Stimulated activated CD4-positive, alpha-beta T cell treated with anti-CD3 and anti-CD28 coated beads, Interleukin-15, amount 100 ng/mL, for 48 hours (primary cell): Measurements from ENCODE around the gene NRG2.

Source experiments
- DNase-seq, 2 donors: peaks; one replicate each; pipeline ENCODE4 v3.0.0-alpha.2; 2020; ENCODE audit warnings: low read depth in 2 of 2

The NRG2 gene

DNA sequence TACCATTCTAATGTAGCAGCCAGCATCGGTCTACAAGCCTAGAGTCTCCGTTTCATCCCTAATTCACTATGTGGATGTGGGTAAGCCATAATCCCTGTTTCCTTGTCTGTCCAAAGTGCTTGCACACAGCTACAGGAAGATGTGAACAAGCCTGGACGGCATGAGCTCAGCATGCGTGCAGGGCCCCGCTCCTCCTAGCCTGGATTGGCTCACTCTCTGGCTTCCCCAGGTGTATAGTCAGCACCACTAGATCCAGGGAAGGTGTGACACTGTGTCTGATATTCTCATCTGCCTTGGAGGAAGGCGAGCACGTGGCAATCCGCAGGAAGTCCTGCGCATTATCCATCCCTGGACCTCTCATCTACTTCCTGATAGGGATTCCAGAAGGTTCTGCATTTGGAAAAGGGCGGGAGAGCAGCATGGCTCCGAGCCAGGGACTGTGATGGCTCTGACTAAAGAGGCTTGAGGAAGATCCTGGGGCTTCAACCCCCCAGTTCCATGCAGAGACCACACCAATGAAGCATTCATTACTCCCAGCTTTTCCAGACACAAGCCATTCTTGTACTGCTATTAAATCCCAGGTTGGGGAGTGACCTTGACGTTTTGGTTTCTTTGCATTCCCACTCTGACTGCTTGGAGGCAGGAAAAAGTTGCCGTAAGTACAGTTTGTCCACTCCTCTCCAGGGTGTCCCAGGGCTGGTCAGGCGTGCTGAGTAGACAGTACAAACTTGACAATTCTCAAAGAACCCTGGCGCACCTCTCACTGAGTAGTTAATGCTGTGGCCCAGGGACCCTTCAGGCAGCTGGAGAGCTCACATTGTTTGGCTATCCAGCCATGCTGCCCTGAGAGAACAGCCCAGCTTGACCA is 181.8 kb downstream of the NRG2 start:
- no peak for DNase-seq

DNA sequence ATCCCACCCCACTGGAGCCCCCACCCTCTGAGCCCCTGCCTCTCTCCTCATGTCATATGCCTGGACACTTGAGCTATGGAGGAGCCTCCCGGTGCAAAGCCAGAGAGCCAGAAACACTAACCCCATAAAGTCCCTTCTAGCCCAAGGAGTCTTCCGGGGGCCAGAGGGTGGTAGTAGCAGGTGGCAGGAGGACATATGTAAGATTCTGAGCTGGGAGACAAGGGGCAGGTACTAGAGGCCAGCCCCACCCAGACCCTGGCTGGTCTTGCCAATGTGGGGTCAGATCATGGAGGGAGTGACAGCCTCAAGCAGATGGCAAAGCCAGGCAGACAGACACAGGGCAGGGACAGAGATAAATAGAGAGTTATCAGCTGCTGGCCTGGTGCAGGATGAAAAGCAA is 184.1 kb downstream of the NRG2 start:
- no peak for DNase-seq

DNA sequence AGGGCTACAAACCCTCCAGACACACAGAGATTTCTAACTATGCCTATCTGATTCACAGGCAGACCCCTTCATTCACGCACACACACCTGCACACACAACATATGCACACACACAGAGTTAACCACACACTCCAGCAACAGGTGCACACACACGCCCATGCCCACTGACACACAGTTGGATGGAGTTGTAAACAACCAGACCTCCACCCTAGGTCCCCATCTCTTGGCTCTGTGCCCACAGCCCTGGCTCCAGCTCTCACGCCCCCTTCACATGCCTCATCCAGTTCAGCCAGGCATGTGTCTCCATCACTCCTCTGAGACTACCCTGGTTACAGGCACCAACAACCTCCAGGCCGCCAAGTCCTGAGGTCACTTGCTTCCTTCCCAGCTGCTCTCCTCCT is 186.4 kb downstream of the NRG2 start:
- no peak for DNase-seq

- no peak for DNase-seq
Observed at GRCh38 chr5:139855946-139856540, 187.1 kb downstream of the NRG2 start.

DNA sequence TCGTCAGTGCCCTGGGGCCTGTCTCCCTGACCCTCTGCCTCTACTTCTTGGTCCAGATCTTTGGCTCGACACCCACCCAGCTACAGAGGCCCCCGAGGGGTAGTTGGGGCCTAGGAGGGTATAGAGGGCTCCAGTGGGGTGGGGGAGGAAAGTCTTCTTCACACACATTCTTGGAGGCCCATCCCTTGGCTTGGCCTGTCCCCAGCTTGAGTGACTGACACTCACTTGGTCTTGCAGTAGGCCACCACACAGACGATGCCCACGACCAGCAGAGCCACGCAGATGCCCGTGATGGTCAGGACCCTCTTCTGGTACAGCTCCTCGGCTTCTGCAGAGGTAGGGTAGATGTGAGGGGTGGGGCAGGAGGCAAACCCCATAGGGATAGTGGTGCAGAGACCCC is 187.6 kb downstream of the NRG2 start:
- DNase-seq = no peak

DNA sequence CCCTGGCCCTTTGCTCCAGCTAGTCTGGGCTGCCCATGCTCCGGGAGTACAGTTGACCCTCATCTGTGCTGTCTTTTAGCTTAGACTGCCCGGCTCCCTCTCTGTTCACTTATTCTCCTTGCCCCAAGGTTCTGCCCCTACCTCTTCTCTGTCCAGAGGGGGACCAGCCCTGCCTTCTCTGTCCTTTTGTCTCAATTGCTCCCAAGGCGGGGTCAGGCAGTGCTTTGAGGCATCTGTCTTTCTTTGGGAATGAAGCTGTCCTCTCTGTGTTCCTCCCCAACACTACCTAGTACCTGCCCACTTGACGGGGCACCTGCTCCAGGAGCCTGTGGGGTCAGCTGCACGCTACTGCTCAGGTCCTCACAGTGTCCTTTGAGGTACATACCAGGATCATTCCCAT is 188.1 kb downstream of the NRG2 start:
- DNase-seq = no peak

- DNase-seq = no peak
Observed at GRCh38 chr5:139854029-139854605, 189.0 kb downstream of the NRG2 start.

DNA sequence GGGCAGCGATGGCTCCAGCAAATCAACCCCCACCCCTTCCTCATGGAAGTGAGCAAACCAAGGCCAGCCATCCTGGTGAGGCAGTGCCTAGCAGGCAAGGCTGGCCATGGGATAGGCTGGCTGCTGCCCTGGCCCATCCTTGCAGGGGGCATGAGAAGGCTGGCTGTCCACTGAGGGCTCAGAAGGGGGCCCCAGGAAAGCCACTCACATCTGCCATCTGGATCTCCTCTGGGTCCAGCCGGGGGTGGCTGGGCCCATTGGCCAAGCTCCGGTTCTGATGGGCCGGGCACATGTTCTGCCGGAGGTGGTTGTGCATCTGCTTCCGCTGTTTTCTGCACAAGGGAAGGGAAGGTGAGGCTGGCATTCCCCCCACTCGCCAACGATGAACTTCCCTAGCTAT is 190.4 kb downstream of the NRG2 start:
- DNase-seq = no peak

- DNase-seq = no peak
Observed at GRCh38 chr5:139851558-139851957, 191.5 kb downstream of the NRG2 start.

DNA sequence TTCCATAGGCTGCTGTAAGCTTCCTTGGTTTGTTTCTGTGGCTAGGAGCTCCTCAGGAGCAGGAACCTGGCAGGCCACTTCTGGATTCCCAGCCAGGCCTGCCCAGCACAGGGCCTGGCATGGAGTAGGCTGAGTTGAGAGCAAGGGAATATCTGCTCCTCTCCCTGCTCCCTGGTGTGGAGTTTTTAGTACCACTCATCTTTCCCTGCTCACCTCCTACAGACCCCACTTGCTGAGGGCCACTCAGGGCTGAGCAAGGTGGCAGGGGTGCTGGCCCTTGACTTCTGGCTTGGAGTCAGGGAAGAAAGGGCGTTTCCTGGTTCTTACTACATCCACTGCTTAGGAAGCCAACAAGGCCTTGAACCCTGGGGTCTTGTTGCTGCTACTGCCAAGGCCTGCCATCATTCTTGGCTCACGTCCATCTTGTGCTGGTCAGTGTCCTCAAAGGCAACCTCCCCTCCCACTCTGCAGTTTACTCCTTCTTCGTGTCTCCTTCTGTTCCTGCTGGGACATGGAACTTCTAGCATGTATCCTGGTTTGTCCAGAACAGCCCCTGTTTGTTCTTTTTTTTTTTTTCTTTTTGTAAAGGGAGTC is 192.6 kb downstream of the NRG2 start:
- no peak for DNase-seq

DNA sequence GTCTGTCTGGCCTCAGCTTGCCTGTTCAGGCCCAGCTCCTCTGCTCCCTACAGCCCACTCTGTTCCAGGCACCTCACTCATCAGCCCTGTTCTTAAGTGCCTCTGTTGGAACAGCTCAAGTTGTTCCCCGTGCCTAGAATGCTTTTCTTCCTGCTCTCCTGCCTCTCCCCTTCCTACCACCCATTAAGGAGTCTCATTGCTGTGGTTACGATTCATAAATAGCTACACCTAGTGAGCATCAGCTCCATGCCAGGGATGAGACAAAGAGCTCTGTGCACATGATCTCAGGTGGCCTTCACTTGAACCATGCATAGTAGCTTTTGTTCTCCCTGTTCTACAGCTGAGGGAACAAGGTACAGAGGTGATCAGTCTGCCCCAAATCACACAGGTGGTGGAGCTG is 193.2 kb downstream of the NRG2 start:
- DNase-seq = no peak

- DNase-seq = no peak
Observed at GRCh38 chr5:139849501-139849900, 193.6 kb downstream of the NRG2 start.

DNA sequence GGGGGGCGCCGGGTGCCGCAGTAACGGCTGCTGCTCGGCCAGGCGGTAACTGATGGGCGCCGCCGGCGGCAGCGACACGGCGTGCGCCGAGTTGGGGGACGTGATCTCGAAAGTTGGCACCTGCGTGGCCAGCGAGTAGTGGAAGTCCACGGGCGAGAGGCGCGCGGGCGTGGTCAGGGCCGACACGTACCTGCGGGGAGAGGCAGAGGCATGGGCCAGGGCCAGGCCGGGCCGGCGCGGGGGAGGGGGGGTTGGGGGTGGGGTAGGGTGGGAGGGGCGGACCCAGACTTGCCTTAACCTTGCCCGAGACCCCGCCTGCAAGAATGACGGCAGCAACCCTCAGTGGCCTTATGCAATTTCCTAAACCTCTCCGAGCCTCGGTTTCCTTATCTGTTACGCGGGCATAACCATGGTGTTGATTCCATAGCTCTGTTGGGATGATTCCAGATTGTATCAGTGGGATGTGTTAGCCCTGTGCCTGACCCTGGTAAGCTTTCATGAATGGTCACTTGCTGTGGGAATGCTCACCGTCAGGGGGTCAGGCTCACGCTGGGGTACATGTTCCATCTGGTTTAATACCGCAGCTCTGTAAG is 194.5 kb downstream of the NRG2 start:
- DNase-seq = peak in 1 of 2 donors; percentile 3

DNA sequence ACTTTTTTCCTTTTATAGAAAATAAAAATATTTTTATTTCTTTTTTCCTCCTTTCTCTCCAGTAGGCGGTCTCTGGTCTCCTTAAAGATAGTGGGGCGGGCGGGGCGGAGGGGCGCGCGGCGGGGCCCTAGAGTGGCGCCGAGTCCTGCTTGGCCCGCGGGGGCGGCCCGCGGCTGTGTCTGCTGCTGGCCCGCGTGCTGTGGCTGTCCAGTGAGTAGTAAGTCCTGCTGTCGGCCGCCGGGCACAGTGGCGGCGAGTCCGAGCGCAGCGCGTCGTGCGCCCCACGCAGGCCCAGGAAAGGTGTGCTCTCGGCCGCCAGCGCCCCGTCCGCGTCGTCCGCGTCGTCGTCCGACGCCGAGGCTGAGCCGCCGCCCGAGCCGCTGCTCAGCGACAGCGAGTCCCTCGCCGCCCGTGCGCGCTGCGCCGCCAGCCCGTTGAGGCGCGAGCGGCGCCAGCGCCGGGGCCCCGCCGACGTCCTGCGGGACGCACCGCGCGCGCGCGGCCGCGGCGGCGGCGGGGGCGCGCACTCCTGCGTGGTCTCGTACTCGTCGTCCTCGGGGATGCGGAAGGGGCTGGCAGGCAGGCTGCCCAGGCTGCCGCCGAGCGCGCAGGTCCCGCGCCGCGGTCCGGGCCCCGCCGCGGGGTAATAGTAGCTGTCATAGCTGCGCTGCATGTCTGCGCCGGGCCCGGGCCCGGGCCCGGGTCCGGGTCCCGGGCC is 195.2 kb downstream of the NRG2 start:
- peak; percentile 42 to 64 for DNase-seq

- no peak for DNase-seq
Observed at GRCh38 chr5:139847091-139847490, 196.0 kb downstream of the NRG2 start.

DNA sequence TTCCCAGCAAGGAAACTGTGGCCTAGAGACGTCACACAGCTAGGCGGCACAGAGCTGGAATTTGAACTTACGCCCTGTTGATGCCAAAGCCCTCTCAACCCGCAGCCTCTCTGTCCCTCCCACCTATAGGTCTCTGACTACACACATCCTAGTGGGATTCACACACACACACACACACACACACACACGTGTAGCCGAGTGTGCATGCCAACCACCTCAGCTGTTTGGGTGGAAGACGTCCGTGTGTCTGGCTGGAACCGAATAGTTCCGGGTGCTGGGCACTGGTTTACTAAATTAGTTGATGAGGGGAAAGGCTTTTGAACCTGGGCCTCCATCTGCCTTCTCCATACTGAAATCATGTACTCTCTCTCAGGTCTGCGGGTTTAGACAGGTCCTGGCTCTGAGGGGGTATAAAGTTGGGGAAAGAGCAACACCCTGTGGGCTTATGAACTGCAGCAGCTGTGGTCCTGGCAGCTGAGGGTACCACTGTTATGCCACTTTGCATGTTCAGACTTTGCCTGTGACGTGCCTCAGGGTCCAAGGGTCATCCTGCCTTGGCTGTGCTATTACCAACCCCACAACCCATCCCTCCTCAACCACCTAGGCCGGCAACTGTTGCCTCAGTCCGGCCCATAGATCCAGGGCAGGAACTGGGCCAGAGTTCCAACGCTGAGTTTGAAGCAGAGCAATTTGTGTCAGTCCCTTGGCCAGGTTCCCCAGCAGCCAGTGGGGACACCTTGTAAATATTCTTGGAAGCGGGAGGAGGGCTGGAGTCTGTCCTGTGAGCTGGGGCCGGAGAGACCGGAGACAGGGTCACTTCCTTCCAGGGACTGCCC is 197.0 kb downstream of the NRG2 start:
- no peak for DNase-seq

GRCh38 chr5:139844472-139845145 is 198.5 kb downstream of the NRG2 start:
- DNase-seq = peak; percentile 60 to 74

- DNase-seq = no peak
Observed at GRCh38 chr5:139843991-139844390, 199.1 kb downstream of the NRG2 start.

- no peak for DNase-seq
Observed at GRCh38 chr5:139842321-139842720, 200.8 kb downstream of the NRG2 start.

GRCh38 chr5:139841549-139841948 is 201.6 kb downstream of the NRG2 start:
- no peak for DNase-seq
